Suppressor macrophage treated with lipopolysaccharide for 1 hour (primary cell): ENCODE measurements around the gene SERPING1.

Experiments
- DNase-seq, 3 donors: peaks; one replicate each; pipeline ENCODE4 v3.0.0-alpha.2; 2020 to 2022

The SERPING1 gene

GRCh38 chr11:57597916-57598830, 688 bp downstream of the SERPING1 start:
- peak; percentile 43 to 73 (median 67) for DNase-seq

DNA sequence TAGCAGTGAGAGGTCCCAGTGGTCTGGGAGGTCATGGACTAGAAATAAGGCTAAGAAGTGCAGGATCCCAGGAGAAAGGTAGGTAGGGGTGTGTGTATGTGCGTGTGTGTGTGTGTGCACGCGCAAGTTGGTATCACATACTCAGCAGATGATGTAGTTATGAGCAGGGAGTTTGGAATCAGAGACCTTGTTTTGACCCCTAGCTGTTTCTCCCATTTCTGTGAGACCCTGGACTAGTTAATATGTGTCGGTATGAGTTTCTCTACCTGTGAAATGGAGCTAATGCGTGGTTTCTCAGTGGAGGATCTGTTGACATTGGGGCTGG, 1.3 kb downstream of the SERPING1 start:
- no peak for DNase-seq

DNA sequence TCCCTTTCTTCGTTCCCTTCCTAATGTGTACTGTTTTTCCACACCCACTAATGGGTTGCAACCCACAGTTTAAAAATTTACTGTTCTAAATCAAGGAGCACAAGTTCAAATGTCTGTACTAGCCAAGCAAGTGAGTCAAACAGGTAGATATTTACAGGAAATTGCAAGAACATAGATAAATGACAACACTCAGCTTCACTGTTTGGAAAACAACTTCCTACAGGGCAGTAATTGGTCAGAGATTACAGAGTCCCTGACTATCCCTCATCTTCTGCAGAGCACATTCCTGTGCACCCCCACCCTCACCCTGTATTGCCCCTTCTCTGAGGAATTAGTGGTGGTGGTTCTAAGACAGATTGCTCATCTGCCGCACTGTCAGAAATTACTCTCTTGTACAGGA, 1.9 kb downstream of the SERPING1 start:
- DNase-seq, result no peak

- DNase-seq, result no peak
Measured at GRCh38 chr11:57601297-57601696, 3.8 kb downstream of the SERPING1 start.

DNA sequence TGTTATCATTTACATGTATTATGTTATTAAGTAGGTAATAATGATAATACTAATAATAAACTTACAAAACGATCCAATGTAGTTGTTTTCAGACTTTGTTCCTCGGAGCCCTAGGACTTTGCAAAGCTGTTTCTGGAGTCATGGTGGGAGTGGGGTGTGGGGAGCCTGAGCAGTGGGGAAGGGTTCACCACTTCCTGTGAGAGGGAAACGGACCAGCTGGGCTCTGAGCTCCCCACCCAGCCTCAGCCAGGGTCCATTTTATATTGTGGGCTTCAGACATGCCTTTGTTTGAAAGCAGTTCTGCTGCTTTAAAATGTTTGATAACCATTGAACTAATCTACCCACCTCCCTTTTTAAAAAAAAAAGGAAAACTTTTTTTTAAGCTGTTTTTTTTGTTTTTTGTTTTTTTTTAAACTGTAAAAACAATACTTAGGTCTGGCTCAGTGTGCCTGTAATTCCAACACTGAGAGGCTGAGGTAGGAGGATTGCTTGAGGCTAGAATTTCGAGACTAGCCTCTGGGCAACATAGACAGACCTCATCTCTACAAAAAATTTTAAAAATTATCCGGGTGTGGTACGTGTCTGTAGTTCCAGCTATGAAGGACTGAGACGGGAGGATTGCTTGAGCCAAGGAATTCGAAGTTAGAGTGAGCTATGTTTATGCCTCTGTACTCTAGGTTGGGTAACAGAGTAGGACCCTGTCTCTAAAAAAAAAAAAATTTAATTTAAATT, 7.0 kb downstream of the SERPING1 start:
- DNase-seq, result no peak

DNA sequence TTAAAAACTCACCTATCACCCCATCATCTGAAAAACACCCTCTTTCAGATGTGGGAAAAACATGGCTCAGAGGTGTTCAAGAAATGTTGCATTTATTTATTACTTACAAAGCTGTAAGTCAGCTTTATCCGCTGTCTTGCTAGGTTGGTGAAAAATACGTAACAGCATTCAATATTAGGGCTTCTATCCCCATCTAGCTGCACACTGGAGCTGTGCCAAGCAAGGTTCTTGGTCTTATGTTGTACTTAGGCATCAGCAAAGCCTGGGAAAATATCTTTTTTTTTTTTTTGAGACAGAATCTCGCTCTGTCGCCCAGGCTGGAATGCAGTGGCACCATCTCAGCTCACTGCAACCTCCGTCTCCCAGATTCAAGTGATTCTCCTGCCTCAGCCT, 7.5 kb downstream of the SERPING1 start:
- no peak for DNase-seq

DNA sequence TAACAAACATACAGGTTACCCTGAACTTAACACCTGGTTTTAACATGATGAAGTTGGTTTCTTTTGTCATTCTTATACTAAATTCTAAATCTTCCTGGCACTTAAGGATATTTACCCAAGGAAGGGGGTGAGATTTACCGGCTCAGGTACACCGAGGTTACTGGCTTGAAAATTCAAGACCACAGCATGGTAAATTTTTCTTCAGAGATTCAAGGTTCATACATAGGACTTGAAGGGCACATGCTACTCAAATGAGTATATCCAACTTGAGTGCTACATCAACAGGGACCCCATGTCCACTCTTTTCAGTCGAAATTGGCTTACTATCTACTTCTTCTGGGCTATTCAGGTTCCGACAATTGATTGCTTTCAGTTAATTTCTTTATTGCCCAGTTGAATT, 12.7 kb downstream of the SERPING1 start:
- DNase-seq, result no peak

DNA sequence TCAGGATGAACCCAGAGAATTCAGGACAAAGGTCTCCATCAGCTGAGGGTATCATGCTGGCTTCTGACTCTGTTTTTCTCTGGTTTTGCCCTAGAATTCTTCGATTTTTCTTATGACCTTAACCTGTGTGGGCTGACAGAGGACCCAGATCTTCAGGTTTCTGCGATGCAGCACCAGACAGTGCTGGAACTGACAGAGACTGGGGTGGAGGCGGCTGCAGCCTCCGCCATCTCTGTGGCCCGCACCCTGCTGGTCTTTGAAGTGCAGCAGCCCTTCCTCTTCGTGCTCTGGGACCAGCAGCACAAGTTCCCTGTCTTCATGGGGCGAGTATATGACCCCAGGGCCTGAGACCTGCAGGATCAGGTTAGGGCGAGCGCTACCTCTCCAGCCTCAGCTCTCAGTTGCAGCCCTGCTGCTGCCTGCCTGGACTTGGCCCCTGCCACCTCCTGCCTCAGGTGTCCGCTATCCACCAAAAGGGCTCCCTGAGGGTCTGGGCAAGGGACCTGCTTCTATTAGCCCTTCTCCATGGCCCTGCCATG, 16.8 kb downstream of the SERPING1 start:
- DNase-seq, result no peak

DNA sequence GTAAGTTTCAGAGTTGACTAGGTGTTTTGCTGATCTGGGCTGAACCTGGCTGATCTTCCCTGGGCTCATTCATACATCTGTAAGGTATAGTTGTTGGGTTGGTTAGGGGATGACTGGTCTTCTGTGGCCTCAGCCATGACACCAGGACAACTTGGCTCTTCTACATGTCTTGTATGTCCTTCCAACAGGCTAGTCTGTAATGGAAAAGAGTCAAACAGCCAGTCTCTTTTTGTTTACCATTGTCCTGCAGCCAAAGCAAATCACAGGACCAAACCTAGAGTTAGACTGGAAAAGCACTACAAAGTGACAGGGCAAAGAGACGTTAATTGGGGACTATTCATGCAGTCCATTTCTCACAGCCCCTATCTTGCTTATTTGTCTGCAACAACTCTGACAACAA, 17.8 kb downstream of the SERPING1 start:
- DNase-seq, result no peak

DNA sequence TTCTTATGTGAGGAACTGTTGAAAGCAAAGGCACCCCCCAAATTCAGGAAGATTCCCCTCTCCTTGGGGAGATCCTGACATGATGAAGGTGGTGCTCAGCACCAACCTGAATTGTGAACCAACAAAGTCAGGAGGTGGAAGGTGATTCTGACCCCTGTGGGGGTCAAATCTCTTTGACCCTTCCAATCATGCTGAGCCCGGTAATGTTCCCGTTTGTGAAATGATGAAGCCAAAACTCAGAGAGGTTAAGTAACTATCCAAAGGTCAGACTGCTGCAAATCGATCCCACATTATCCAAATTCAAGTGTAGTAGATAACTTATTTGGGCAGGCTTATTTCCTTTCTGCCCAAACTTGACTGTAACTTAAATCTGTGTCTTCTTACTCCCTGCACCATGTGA, 19.1 kb downstream of the SERPING1 start:
- DNase-seq, result no peak

DNA sequence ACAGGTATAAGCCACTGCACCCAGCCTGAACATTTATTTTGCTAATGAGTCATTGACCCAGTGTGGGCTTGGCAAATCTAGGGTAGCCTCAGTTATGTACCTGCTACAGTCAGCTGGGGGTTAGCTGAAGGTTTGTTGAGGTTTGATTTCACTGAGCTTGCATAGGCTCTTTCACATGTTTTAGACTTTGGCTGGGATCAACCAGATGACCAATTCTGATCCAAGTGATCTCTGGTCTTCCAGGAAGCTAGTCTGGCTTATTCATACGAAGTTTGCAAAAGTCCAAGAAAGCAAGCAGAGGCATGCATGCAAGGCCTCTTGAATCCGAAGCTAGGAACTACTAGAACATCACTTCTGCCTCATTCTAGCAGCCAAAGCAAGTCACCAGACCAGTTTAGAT, 21.0 kb downstream of the SERPING1 start:
- no peak for DNase-seq

- DNase-seq, result no peak
Measured at GRCh38 chr11:57619331-57619730, 21.8 kb downstream of the SERPING1 start.

DNA sequence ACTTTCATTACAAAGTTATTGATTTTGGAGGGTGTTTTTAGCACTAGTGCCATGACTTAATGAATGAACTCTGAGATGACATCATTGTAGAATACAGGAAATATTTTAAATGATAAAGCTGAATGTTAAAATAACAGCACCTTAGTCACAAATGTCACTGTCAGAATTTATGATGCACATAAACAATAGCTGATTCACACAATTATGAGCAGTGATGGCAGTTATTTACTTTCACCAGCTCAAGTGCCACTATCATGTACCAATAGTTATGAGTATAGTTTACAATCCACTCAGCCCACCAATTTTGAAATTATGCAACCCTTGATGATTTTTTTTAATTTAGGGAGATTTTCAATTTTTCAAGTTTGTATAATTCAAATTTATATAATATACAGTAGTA, 23.0 kb downstream of the SERPING1 start:
- no peak for DNase-seq

- no peak for DNase-seq
Measured at GRCh38 chr11:57622263-57622662, 24.8 kb downstream of the SERPING1 start.

GRCh38 chr11:57624864-57625263, 27.4 kb downstream of the SERPING1 start:
- no peak for DNase-seq

DNA sequence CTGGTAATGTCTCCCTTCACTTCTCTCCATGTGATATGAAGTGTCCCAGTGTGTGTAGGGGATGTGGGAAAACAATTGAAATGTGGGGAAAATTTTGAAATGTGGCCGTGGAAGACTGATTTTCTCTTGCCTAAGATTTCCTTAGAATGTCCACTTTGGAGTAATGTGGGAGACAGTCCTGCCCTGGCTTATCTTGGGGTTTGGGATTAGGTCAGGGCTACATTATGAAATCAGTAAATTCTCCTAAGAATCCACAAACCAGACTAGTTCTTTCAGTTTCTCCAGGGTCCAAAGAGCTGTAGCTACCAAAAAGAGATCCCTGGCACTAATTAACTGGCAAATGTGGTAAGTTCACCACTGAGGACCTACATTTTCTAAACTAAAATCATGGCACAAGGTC, 29.4 kb downstream of the SERPING1 start:
- DNase-seq, result no peak

GRCh38 chr11:57630171-57630570, 32.7 kb downstream of the SERPING1 start:
- no peak for DNase-seq

DNA sequence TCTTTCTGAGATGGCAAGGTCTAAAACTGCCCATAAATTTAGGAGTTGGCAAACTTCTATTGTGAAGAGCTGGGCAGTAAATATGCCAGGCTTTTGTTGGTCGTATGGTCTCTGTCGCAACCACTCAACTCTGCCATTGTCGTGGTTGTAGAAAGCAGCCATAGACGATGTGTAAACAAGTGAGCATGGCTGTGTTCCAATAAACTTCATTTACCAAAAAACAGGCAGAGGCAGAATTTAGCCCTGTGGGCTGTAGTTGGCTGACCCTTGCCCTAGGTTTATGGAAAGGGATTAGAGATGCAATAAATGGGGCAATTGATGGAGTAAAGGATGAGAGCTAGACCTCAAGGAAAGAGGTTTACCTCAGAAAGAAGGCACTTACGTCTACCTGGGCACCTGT, 34.6 kb downstream of the SERPING1 start:
- no peak for DNase-seq

DNA sequence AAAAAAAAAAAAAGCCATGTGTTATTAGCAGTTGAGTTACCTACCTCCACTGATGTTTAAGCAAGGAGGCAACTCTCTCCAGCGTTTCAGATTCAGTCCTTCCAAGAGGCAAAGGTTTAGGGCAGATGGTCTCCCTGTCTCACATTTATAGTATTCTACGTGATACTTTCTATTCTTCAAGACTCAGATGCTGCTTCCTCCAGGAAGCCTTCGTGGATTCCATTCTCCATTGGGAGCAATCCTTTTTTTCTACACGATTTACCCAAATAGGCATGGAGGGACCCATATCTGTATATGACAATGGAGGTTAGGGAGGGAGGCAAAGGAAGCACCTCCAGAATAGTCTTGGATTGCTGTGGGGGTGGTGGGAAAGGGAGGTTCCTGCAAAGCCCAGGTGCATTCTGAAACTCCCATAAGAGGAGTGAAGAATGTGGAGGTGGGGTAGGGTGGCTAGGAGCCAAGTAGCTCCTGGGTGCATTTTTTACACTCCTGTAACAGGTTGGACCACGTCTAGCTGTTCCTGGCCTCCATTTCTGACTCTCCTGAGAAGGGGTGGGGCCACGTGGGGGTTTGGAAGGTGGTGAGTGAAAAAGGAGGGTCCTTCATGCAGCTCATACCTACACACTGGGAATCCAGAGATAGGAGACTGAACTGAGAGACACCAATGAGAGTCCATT, 36.0 kb downstream of the SERPING1 start:
- no peak for DNase-seq

DNA sequence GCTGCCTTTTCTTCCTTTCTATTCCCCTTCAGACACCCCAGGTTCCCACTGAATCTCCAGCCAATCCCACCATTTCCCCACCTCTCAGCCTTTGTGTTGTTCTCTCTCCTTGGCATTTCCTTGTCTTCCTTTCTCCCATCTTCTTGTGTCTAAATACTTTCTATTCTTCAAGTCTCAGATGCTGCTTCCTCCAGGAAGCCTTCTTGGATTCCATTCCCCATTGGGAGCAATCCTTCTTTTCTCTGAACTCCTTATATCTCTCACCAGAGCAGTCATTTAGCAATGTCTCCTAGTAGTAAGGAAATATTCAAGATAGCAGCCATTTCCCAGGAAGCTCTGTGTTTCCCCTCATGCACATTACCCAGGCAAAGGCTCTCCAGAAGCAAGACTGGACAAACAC, 36.8 kb downstream of the SERPING1 start:
- no peak for DNase-seq

GRCh38 chr11:57635246-57635645, 37.8 kb downstream of the SERPING1 start:
- DNase-seq, result no peak

DNA sequence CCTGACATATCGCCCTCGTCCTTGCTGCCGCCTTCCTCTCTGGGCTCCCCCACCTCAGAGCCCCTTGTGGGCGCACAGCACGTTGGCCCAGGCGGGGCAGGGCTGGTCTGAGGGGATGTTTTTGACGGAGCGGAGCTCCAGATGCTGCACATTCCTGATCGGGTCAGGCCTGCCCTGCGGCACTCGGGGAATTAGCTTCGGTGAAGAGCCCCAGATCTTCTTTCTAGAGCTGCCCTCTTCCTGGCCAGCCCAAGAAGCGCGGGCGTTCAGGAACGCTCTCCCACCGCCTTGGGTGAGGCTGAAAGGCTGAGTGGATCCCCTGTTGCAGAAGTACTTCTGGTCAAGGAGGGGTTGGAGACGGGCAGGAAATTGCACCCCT, 40.1 kb downstream of the SERPING1 start:
- DNase-seq, result no peak

DNA sequence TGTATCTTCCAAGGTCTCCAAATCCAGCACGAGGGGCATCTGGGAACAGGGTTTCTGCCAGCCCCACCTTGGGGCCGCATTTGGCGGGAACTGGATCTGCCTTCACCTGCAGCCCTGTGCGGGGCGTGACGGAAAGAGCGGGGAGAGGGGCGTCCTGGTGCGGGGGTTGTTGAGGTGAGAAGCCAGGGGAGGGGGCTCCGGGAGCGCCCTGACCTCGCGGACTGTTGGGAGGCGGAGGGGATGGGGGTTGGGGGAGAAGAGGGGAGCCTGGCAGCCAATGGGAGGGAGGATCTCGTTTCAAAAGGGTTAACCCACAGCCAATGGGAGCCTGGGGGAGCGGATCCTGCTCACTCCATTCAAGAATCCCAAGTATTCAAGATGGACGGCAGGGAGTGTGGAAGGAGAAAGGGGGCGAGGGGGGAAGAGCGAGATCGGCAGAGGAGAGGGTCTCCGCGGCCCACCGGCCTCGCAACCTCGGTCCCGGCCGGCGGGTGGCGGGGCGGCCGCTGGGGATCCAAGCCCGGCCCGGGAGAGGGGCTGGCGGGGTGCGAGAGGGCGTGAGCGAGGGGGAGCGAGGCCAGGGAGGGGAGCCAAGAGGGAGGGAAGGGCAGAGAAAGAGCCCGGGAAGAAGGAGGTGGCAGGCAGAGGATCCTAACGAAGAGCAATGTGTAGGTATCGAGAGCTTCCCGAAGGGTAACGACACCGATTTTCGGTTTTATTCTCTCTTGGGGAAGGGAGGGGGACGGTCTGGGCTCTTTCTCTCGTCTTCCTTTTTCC, 40.7 kb downstream of the SERPING1 start:
- no peak for DNase-seq
